GM21576 (cell line): Measurements from ENCODE around the gene CDKN1C.

Source experiments
- ATAC-seq: cut with Tn5 transposase; IDR thresholded peaks from one replicate; pipeline ENCODE4 v1.9.1; 2021; ENCODE audit warnings: mild to moderate bottlenecking, moderate library complexity; ENCODE audit not compliant: unreplicated experiment

CDKN1C gene

DNA sequence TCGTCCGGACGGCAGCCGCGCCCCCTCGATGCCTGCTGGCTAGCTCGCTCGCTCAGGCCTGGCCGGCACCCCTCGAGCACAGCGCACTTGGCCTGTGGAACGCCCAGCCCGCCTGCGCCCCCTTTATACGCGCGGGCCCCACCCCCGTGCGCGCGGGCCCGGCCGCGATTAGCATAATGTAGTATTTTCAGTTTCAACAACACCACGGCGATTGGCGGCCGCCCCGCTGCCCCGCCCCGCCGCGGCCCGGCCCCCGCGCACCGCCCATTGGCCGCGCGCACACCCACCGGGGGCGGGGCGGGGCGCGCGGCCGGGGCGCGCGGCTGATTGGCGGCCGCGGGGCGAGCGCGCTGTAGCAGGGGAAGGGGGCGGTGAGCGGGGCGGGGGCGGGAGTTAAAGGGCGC, at the start of gene CDKN1C:
TSS of gene CDKN1C (minus strand) at position 98 of the 404 bp plus-strand sequence. CDS start 319 bp downstream, outside the sequence.
- ATAC-seq = peak; percentile 72

DNA sequence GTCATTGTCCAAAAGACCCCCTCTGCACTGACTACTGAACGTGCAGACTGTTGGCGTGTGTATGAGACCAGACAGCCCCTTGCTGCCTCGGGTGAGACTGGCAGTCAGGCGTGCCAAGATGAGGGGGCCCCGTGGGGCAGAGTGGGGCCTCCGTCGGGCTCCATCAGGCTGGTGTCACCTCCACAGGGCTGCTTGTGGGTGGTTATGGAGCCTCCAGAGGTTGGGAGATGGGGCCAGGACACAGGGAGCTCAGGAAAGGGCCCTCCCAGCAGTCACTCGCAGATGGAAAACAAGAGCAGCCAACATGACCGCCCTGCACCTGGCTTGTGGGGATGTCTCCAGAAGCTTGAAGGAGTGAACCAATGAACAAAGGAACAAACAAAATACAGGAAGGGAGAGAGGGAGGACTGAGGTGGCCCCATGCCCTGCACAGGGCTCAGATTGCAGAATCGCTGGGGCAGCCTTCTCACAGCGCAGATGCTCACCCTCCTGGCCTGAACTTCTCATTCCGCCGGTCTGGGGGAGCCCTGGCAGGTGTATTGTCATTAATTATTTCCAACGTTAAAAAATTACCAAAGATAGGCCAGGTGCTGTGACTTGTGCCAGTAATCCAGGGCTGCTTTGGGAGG, 49.1 kb upstream of the CDKN1C start:
- no peak for ATAC-seq

DNA sequence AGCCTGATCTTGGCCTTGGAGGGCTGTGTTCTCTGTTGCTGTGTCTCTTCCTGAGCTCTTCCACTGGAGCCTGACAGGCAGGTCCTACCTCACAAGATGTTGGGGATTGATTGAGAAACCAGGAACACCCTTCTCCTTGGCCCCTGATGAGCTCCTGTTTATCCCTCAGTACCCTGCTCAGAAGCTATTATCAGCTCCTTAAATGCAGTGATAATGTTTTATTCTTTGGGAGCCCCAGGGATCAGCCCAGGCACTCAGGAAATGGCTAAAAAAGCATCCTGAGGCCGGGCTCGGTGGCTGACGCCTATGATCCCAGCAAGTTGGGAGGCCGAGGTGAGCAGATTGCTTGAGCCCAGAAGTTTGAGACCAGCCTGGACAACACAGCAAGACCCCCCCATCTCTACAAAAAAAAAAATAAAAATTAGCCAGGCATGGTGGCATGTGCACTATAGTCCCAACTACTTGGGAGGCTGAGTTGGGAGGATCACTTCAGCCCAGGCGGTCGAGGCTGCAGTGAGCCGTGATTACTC, 48.5 kb upstream of the CDKN1C start:
- no peak for ATAC-seq

DNA sequence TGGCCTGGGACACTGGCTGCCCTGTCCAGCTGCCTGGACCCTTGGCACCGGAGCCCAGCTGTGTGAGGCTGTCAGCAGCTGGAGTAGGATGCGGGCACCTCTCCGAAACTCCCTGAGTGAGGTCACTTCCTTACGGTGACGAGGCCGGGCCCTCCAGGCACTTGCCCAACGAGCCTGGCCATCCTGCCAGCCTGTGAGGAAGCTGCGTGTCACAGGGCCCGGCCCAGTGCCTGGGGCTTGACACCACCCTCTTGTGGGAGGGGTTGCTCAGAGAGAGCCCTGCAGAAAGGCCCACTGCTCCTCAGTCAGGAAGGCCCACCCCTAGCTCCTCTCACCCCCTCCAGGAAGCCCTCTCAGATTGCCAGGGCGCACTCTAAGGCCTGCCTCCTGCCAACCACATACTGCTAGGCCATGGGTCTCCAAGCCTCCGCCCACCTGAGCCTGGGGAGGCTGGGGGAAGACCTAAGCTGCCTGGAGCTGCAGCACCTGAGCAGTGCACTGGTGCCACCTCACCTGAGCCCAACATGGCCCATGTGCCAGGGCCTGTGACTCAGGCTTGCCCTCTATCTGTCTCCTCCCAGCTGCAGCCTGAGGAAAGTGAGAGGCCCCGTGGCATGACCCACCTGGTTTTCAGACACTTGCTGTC, 47.9 kb upstream of the CDKN1C start:
- ATAC-seq = no peak

DNA sequence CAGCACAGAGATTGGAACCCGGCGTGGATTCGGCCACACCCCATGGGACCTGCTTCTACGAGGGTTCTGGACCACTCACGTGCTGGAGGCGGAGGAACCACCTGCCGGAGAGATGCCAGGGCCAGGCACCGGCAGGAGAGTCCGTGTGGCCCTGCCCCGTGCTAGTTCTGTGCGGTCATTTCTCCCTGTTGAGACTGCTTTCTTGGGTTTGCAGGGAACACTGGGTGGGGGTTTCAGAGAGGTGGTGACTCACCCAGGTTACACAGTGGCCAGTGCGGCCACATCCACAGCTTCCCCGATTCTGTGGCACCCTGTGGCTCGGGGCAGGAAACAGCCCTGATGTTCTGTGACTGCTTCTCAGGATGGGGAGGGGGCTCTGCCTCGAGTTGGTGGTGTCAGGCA, 47.3 kb upstream of the CDKN1C start:
- no peak for ATAC-seq

DNA sequence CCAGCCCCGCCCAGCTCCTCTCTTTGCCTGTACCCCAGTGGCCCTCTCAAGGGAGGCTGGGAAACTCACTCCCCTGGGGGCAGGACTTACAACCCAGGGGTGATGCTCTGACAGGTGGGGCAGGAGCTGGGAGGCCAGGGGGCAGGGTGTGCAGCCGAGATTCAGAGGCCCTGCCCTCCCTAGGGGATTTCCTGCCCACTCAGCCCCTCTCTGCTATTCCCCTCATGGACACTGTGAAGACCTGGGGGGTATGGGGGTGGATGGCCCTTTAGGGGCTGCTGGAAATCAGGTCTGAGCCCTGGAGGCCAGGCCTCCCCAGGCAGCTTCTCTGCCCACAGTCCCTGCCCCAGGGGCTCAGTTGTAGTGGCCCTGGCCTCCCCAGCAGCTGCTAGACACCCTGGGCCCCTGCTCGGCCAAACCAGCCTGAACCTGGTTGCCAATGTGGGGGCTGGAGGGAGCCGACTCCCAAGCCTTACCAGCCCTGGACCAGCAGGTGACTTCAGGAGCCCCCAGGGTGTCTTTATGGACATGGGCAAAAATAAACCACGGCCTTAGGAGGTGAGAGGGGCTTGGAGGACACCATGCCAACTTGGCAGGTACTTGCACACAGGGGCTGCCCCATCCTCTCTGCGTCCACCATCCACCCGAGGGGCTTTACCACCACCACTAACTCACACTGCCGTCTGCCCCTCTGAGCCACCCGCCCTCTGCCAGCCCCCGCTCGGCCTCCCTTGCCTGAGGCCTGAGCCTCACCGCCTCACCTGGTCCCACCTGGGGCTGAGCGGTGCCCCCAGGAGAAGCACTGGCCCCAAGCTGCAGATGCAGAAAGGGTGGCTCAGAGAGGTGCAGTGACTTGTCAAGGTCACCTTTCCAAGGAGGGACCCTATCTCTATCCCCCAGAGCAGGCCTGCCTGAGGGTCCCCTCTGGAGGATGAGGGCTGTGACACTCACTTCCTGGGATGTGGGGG, 46.5 kb upstream of the CDKN1C start:
- ATAC-seq = no peak

- ATAC-seq = no peak
Measured at GRCh38 chr11:2931420-2931746, 45.8 kb upstream of the CDKN1C start.

- ATAC-seq = peak; percentile 51
Measured at GRCh38 chr11:2930704-2931419, 45.3 kb upstream of the CDKN1C start.

- ATAC-seq = peak; percentile 39
Measured at GRCh38 chr11:2929950-2930703, 44.6 kb upstream of the CDKN1C start.

- no peak for ATAC-seq
Measured at GRCh38 chr11:2929531-2929949, 44.0 kb upstream of the CDKN1C start.

DNA sequence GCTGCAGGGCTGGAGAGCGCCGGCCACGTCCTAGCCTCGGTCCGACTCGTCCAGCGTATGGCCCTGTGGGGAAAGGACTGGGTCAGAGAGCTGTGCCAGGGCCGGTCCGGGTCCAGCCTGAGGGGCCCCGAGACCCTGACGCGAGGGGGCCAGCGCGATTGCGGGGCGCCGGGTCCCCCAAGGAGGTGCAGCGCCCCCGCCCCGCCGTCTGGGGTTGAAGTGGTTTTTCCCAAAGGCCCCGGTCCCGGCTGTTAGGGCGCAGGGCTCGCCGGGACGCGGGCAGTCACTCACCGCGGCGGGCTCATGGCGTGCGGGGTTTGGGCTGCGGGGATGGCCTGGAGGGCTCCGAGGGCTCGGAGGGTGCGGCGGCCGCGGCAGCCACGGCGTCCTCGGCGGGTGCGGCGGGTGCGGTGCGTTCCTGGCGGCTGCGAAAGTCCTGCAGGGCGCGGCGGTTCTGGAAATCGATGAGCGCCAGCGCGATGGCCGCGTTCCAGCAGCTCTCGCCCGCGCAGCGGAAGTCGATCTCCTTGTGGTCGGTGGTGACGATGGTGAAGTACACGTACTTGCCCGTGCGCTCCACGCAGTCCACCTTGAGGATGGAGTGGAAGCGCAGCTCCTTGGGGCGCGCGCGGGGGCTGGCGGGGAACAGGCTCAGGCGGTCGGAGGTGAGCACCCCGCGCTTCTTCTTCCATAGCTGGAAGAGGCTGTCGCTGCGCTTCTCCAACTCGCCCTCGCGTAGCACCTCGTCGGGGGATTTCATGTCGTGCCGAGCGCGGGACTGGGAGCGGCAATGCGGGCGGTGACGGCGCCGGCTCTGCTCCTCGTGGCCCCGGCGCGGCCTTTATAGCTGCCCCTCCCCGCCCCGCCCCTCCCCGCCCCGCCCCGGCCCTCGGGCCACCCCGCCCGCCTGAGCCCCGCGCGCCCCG, 43.3 kb upstream of the CDKN1C start, which contains the start of gene PHLDA2:
TSS of gene PHLDA2 (minus strand) at position 816 of the 926 bp plus-strand sequence. CDS start at position 760, 56 bp downstream.
- no peak for ATAC-seq

DNA sequence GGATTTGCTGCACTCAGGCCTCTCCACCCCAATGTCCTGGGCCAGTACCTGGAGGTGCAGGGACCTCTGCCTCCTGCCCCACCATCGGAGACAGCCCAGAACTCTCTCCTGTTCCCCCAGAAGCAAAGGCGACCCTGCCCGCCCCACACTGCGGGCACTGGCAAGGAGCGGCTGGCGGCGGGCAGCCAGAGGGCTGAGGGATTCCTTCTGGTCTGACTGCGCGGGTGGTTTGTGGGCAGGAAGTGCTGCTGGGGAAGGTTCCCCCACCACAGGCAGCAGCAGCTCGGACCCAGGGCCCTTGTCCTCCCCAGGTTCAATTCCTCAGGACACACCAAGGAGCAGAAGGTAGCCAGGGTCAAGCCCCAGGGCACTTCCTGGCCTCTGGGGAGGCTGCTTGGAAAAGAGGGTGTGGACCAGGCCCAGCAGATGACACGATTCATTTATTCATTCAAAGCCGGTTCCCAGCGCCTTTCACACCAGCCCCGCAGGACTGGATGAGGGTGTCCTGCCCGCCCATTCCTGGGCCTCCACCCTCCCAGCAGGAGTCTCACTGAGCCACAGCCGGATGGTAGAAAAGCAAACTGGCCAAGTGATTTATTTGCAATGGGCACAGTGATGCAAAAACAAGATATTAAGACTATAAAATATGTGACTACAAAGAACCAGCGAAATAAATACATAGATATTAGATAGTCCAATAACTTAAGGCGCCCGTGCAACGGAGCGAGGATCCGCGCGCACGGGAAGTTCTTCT, 42.5 kb upstream of the CDKN1C start:
- no peak for ATAC-seq

GRCh38 chr11:2927121-2927800, 41.7 kb upstream of the CDKN1C start:
- no peak for ATAC-seq

DNA sequence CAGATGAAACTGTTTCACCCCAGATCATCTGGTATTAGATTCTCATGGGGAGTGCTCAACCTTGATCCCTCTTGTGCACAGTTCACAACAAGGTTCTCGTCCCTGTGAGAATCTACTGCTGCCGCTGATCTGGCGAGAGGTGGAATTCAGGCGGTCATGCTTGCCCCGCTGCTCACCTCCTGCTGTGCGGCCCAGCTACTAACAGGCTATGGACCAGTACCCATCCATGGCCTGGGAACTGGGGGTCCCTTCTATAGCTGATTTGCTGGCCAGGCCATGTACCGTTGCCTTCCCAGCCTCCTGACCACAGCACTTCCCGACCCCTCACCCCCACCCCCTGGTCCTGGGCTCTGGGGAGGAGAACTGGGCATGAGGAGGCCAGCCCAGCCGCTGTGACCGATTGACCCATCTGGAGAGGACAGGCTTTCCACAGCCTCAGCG, 41.1 kb upstream of the CDKN1C start:
- ATAC-seq = no peak

GRCh38 chr11:2924821-2925675, 39.5 kb upstream of the CDKN1C start:
- no peak for ATAC-seq

DNA sequence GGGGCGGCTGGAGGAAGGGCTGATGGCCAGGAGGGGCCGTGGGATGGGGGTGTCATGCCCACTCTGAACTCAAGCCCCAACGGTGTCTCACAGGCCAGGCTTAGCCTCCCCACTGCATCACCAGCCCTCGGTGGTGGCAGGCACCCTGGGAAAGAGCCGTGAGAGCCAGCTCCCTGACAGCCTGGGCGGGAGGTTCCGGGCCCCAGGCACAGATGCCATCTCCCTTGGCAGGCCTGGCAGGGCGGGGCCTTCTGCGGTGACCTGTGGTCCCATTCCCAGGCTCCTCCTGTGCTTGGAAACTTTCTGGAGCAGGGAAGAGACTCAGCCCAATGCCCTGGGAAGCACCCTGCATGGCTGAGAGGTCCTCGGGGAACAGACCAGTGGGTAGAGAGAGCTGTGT, 38.8 kb upstream of the CDKN1C start:
- ATAC-seq = no peak
